M059J (cell line): ENCODE data around the gene ICAM4. TPM values are rescaled to one million over a fixed set of nuclear protein-coding genes. Genes with fewer than 3 reads are reported as not detected.
"Not testable (repeated sequence)": the region's sequence is repeated elsewhere in the genome, so short reads cannot be mapped to it uniquely, and the experiment has no call there.

Experiments used
- DNase-seq: peaks from one replicate; pipeline ENCODE4 v3.0.0-alpha.2; 2012; ENCODE audit warnings: low read depth
- total RNA-seq: library from RNA; depleted of rRNA; stranded (reverse); fragments of >200 nt; shearing (Covaris generic); gene quantifications from 2 replicates; pipeline ENCODE4 v1.2.3, GENCODE V29; 2014

ICAM4 gene
- total RNA-seq, 1 experiment from 2014 or later, result not detected

DNA sequence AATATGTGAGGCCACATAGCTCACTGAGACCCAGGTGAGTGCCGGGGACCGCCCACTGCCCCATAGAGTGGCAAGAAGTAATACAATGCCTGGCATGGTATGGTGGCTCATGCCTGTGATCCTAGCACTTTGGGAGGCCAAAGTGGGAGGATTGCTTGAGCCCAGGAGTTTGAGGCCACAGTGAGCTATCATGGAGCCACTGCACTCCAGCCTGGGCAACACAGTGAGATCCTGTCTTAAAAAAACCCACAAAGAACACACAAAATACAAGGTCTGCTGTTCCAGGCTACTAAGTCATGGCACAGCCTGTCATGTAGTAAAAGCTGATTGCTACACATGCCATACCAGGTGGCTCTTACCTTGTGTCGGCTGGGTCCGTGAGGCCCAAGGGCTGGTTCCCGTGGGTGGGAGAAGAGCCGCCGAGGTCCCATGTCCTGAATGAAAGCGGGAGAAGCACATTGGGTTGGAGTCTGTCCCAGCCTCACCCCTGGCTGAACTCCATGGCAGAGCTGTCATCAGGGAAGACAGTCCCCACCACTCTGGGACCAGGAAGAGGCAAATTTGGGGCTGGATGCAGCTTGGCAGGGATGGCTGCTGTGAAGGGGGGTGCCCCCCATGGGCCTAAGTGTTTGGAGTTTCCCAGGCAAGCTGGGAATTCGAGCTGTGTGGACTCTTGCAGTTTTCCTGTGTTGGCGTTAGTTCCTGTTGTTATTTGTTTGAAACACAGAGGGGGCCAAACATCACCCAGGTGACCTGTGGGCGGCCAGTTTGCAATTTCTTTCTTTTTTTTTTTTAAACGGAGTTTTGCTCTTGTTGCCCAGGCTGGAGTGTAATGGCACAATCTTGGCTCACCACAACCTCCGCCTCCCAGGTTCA is 32.3 kb downstream of the ICAM4 start:
- DNase-seq, result no peak

DNA sequence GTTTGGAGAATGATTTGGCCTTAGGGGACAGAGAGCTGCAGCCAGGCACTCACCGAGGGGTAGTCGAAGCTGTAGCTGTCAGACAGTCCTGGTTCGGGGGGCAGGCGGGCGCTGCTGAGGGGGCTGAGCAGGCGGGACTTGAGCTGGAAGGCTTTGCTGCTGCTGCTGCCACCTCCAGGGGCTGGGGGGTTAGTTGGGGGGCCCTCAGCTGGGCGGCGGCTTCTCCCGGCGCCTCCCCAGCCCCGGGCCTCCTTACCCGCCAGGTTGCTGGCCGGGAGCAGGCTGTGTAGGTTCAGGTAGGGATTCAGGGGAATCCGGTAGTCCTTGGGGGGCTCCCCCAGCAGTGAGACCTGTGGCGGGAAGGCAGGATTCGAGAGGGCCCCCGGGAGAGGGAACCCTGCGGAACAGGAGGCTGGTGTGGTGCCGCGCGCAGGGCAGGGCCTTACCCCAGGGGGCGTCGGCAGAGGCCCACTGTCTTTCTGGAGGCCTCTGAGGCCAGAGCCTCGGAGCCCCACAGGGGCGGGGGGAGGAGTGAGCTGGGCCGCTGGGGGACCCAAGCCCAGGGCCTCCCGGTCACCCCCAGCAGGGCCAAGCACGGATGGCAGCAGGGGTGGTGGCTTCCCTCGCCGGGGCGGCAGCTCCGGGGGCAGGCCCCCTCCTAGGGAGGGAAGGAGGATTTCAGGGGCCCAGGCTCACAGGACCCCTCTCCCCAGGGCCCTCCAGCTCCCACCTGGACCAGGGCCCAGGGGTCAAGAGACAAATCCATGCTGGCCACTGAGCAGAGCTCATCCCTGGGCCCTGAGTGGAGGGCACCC is 34.1 kb downstream of the ICAM4 start:
- no peak for DNase-seq

DNA sequence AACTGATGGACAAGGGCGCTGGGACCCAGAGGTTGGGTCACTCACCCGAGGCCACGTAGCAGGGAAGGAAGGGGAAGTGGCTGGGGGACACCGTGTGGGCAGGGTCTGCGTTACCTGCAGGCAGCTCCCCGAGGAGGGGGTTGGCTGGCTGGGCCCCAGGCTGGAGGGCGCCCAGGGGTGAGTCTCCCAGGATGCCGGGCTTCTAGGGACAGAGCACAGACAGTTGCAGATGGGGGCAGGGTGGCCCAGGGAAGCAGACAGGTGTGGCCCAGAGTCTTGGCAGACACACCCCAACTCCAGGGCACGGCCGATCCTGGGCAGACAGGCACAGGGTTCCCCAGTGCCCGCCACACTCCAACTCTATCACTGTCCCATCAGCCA is 34.7 kb downstream of the ICAM4 start:
- DNase-seq, result no peak

GRCh38 chr19:10321874-10322835 is 35.4 kb downstream of the ICAM4 start:
- DNase-seq, result no peak

GRCh38 chr19:10325732-10326131 is 39.0 kb downstream of the ICAM4 start:
- no peak for DNase-seq

DNA sequence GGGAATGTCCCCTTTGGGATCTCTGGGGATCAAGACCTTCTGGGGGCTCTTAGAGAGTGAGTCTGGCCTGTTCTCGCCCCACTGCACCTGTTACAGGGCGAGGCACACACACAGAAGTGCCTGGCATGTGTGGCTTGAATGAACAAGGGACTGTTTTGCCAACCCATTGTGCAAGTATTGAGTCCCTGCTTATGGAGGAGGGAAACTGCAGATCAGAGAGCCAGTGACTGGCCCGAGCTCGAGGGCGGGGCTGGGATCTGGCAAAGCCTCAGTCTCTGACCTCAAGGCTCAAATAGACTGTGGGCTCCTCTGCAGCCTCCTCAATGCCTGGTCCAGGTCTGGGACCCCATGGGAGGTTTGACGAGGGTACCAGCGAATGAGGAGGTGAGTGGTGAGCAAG is 41.0 kb downstream of the ICAM4 start:
- DNase-seq, result no peak

DNA sequence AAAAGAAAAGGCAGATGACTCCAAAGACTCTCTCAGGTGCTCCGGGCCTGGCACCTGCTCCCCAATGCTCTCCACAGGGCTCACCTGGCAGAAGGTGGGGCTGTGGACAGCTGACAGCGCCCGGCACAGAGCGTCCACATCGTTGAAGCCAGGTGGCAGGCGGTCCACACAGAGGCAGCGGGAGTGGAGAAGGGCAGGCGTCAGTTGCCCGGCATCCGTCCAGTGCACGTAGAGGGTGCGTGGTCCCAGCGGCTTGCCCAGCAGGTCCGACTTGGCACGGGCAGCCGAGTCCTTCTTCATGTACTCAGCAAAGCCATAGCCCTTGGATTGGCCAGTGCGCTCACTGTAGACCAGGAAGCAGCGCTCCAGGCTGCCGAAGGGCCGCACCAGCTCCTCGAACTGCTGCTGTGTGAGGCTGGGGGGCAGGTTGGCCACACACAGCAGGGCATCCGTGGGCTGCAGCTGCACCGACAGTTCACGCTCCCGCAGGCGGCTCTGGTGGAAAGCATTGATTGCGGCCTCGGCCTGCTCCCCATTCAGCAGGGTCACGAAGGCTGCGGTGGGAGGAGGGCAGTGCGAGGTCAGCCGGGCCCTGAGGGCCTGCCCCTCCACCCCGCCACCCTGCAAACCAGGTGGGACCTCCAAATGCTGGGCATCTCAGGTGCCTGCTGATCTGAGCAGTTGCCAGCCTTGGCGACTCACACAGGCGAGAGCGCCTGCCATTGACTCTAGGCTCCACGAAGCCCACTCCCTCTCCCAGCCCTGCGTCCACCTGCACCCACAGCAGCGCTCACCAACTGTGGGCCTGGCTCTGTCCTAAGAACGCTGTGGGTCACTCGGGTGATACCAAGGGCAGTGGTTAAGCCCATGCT is 42.0 kb downstream of the ICAM4 start:
- DNase-seq, result no peak

DNA sequence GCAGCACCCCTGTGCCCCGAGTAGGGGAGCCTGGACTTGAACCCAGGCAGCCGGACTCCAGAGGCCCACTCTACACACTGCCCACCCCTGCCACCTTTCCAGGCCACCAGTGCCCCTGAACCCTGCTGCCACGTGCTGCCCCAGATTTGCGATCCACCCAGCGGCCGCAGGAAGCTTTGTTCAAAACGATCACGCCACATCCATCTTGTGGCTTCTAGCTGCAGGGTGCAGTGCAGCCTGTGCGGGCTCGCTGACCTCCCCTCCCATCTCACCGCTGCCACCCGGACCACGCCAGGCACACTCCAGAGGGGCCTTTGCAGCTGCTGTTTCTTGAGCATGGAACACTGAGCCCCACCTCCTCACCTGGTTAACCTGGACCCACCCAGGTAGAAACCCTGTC is 42.8 kb downstream of the ICAM4 start:
- DNase-seq, result no peak

GRCh38 chr19:10332158-10332964 is 45.6 kb downstream of the ICAM4 start:
- DNase-seq, result no peak

- peak; percentile 96 for DNase-seq
Observed at GRCh38 chr19:10332965-10333757, 46.4 kb downstream of the ICAM4 start, which contains the start of gene RAVER1. RAVER1 (minus strand) TSS chr19:10333529; CDS start chr19:10333507, 22 bp downstream.

GRCh38 chr19:10333758-10334587 is 47.2 kb downstream of the ICAM4 start:
- no peak for DNase-seq

DNA sequence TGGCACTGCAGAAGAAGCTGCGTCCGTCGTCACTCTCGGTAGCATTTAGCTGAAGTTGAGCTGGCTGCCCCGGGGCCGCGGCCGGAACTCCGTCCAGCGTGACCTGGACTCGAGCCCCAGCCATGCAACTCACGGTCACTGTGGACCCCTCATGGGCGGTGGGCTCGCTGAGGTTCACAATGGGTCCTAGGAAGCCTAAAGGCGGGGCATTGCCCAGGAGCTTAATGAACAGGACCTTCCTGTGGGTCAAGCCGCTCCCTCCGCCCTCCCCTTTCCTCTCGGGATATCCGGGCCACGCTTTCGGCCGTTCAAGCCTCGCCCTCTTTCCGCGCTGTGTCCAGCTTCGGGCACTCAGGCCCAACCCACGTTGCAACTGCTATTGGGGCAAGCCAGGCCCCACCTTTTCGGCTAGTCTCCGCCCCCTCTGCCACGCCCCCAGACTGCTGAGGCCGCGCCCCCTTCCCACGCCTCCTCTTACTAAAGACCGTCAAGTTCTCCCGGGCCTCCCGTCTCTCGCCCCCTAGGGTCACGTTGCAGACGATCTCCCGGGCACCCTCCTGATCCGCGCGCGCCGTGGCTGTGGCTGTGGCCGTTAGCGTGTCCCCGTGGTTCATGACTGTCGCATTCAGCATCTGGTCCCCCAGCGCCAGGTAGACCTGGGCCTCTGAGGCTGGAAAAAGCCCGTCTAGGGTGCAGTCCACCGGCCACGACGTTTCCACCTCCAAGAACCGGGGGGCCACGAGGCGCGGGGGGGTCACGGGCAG is 48.0 kb downstream of the ICAM4 start:
- no peak for DNase-seq

DNA sequence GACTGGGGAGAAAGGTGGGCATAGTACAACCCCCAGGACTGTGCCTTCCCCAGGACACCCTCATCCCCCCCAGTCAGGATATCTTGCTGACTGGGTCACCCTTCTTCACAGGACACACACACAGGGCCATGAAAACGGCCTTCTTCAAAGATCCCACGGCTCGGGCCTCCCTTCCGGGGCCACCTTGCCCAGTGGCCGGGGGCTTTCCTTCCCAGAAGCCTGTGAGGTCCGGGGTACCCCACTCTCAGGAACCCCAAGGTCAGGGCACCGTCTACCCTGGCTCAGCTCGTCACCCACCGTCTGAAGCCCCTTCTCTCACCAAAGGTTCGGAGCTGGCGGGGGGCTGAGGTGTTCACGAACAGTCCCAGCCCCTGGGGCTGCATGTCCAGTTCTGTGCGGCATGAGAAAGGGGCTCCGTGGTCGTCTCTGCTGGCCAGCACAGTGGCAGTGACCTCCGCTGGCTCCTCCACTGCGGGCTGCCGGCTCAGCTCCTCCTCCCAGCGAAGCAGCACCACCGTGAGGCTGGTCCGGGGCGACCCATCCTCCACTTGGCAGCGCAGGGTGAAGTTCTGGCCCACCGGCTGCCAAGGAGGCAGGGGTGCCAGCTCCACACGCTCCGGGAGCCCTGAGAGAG is 48.7 kb downstream of the ICAM4 start:
- no peak for DNase-seq

- DNase-seq, result not testable (repeated sequence)
Observed at GRCh38 chr19:10336725-10337124, 50.0 kb downstream of the ICAM4 start.
